Femur (tissue), 1 donor: ENCODE measurements around the gene CELF2.

Experiments used
- DNase-seq: peaks from one replicate; pipeline ENCODE4 v3.0.0-alpha.2; 2017

CELF2 gene

GRCh38 chr10:11231285-11231684, 213.6 kb downstream of the CELF2 start:
- DNase-seq = no peak

- DNase-seq = no peak
These were observed 214.7 kb downstream of the CELF2 start for GRCh38 chr10:11232222-11232961.

- no peak for DNase-seq
These were observed 217.3 kb downstream of the CELF2 start for GRCh38 chr10:11234857-11235531.

GRCh38 chr10:11235771-11236170, 218.1 kb downstream of the CELF2 start:
- no peak for DNase-seq

- DNase-seq = no peak
These were observed 218.6 kb downstream of the CELF2 start for GRCh38 chr10:11236234-11236633.

- DNase-seq = no peak
These were observed 219.9 kb downstream of the CELF2 start for GRCh38 chr10:11237571-11237970.

- no peak for DNase-seq
These were observed 221.2 kb downstream of the CELF2 start for GRCh38 chr10:11238893-11239292.

GRCh38 chr10:11240641-11241040, 223.0 kb downstream of the CELF2 start:
- DNase-seq = no peak

- peak; percentile 71 for DNase-seq
These were observed 225.0 kb downstream of the CELF2 start for GRCh38 chr10:11242443-11243387.

- DNase-seq = no peak
These were observed 226.0 kb downstream of the CELF2 start for GRCh38 chr10:11243425-11244222.

GRCh38 chr10:11245095-11245479, 227.4 kb downstream of the CELF2 start:
- no peak for DNase-seq

GRCh38 chr10:11245510-11245909, 227.8 kb downstream of the CELF2 start:
- DNase-seq = no peak

GRCh38 chr10:11245981-11246590, 228.4 kb downstream of the CELF2 start:
- no peak for DNase-seq

- DNase-seq = no peak
These were observed 229.2 kb downstream of the CELF2 start for GRCh38 chr10:11246752-11247467.

- no peak for DNase-seq
These were observed 231.6 kb downstream of the CELF2 start for GRCh38 chr10:11249152-11249807.

GRCh38 chr10:11249808-11250195, 232.1 kb downstream of the CELF2 start:
- DNase-seq = no peak

GRCh38 chr10:11250304-11250703, 232.6 kb downstream of the CELF2 start:
- no peak for DNase-seq

- no peak for DNase-seq
These were observed 235.2 kb downstream of the CELF2 start for GRCh38 chr10:11252887-11253286.

- no peak for DNase-seq
These were observed 235.8 kb downstream of the CELF2 start for GRCh38 chr10:11253385-11254002.

GRCh38 chr10:11255156-11255555, 237.5 kb downstream of the CELF2 start:
- no peak for DNase-seq
